Breast epithelium (tissue), 4 donors: ENCODE results near the gene BIRC6. TPM values are rescaled to one million over a fixed set of nuclear protein-coding genes. Genes with fewer than 3 reads are reported as not detected.
"Not testable (repeated sequence)": the region's sequence is repeated elsewhere in the genome, so short reads cannot be mapped to it uniquely, and the experiment has no call there.

Experiments
- DNase-seq, 2 donors: peaks; one replicate each; pipeline ENCODE4 v3.0.0-alpha.2; 2019; ENCODE audit warnings: low spot score in 2 of 2
- H3K27ac ChIP-seq, 2 donors: fragments of 200-600 bp; sonication (generic) in 1 of 2; one replicate each; pipeline ENCODE4 v1.5.1; 2016 to 2019; ENCODE audit warnings: mild to moderate bottlenecking in 1 of 2
- H3K27me3 ChIP-seq, 2 donors: fragments of 200-600 bp; sonication (generic) in 1 of 2; one replicate each; pipeline versions ENCODE4 v1.5.1 to v1.6.0; 2017 to 2019; ENCODE audit warnings: control low read depth in 1 of 2, mild to moderate bottlenecking in 1 of 2
- H3K36me3 ChIP-seq: fragments of 200-600 bp; one replicate; pipeline ENCODE4 v1.5.1; 2019
- H3K4me1 ChIP-seq, 2 donors: fragments of 200-600 bp; sonication (generic); one replicate each; pipeline ENCODE4 v1.5.1; 2016 to 2019; ENCODE audit warnings: control low read depth in 1 of 2
- H3K4me3 ChIP-seq, 3 donors: fragments of 200-600 bp; sonication (generic); 1 replicate in 2 of 3; 2 replicates in 1 of 3; pipeline ENCODE4 v1.5.1; 2016 to 2019; ENCODE audit warnings: mild to moderate bottlenecking in 3 of 3, moderate library complexity in 2 of 3
- H3K9me3 ChIP-seq, 2 donors: fragments of 200-600 bp; sonication (generic) in 1 of 2; one replicate each; pipeline ENCODE4 v1.5.1; 2016 to 2019; ENCODE audit warnings: control low read depth in 1 of 2
- POLR2A ChIP-seq: fragments of 450-650 bp; IDR thresholded peaks from one replicate; pipeline ENCODE4 v1.6.1; 2016; ENCODE audit warnings: antibody characterized with exemption, mild to moderate bottlenecking, moderate library complexity
- POLR2AphosphoS5 ChIP-seq, 3 donors: sonication (generic); formaldehyde crosslinking; IDR thresholded peaks; one replicate each; pipeline ENCODE4 v1.6.1; 2017; ENCODE audit warnings: antibody characterized with exemption in 3 of 3
- intact Hi-C: fragments of 100-400 bp; cut with DNase I; formaldehyde crosslinking; loops from one replicate; pipeline ENCODE4 v1.15.1; 2023; ENCODE audit warnings: low total_unique reads
- total RNA-seq, 3 donors: library from RNA; depleted of rRNA; stranded (reverse); fragments of >200 nt; gene quantifications; one replicate each; pipeline ENCODE4 v1.1.0, GENCODE V29; 2016
- TF ChIP-seq, protein P1 (sequence below), 3 donors: fragments of 450-650 bp; IDR thresholded peaks; one replicate each; pipeline ENCODE4 v1.5.1; 2016 to 2017; ENCODE audit warnings: antibody characterized with exemption in 3 of 3, mild to moderate bottlenecking in 3 of 3, moderate library complexity in 3 of 3

The BIRC6 gene, protein sequence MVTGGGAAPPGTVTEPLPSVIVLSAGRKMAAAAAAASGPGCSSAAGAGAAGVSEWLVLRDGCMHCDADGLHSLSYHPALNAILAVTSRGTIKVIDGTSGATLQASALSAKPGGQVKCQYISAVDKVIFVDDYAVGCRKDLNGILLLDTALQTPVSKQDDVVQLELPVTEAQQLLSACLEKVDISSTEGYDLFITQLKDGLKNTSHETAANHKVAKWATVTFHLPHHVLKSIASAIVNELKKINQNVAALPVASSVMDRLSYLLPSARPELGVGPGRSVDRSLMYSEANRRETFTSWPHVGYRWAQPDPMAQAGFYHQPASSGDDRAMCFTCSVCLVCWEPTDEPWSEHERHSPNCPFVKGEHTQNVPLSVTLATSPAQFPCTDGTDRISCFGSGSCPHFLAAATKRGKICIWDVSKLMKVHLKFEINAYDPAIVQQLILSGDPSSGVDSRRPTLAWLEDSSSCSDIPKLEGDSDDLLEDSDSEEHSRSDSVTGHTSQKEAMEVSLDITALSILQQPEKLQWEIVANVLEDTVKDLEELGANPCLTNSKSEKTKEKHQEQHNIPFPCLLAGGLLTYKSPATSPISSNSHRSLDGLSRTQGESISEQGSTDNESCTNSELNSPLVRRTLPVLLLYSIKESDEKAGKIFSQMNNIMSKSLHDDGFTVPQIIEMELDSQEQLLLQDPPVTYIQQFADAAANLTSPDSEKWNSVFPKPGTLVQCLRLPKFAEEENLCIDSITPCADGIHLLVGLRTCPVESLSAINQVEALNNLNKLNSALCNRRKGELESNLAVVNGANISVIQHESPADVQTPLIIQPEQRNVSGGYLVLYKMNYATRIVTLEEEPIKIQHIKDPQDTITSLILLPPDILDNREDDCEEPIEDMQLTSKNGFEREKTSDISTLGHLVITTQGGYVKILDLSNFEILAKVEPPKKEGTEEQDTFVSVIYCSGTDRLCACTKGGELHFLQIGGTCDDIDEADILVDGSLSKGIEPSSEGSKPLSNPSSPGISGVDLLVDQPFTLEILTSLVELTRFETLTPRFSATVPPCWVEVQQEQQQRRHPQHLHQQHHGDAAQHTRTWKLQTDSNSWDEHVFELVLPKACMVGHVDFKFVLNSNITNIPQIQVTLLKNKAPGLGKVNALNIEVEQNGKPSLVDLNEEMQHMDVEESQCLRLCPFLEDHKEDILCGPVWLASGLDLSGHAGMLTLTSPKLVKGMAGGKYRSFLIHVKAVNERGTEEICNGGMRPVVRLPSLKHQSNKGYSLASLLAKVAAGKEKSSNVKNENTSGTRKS (N-terminal part only)
- total RNA-seq = 100 to 1,000 TPM; 132 to 245 (median 152) TPM

DNA sequence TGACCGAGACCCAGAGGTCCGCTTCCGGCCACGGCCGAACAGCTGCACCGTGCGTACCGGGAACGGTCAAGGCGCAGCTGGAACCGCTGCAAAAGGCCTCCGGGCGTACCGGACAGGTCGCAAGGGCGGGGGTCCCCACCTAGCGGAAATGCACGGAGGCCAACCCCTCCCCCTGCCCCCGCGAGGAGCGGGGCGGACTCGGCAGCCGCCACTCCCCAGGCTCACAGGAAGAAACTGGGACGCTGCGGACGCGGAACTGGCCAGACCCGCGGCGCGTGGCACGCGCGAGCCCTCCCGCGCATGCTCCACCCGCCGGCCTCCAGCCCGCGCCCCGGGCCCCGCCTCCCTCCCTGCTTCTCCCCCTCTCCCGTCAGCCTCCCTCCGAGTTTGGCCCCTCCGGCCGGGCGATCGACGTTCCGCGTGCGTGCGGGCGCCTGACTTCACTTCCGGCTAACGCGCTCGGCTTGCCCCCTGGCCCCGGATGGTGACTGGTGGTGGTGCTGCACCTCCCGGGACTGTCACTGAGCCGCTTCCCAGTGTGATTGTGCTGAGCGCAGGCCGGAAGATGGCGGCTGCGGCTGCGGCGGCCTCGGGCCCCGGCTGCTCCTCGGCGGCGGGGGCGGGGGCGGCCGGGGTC is at the start of gene BIRC6:
Gene BIRC6, plus strand, starts transcription at position 343 of the 637 bp plus-strand sequence. Its CDS starts 139 bp downstream, at position 482.
- Histone ChIP-seq H3K27ac (peak within 1 kb of the TSS; percentile 97), H3K9me3 (no peaks in the 10 kb centered on the region), H3K36me3 (no peaks in the 10 kb centered on the region), H3K4me1 (peaks cover 0 to 10% of the 10 kb centered on the region in 2 donors), H3K27me3 (no peaks in the 10 kb centered on the region), H3K4me3 (peak within 1 kb of the TSS; percentile 87 to 97 (median 95))
- peak; percentile 96 to 97 for DNase-seq
- TF ChIP-seq POLR2A = peak; percentile 25
- peak; percentile 51 to 75 (median 74) for TF ChIP-seq POLR2AphosphoS5 (IDR thresholded peaks at IDR 0.05)
- TF ChIP-seq, protein P1, sequence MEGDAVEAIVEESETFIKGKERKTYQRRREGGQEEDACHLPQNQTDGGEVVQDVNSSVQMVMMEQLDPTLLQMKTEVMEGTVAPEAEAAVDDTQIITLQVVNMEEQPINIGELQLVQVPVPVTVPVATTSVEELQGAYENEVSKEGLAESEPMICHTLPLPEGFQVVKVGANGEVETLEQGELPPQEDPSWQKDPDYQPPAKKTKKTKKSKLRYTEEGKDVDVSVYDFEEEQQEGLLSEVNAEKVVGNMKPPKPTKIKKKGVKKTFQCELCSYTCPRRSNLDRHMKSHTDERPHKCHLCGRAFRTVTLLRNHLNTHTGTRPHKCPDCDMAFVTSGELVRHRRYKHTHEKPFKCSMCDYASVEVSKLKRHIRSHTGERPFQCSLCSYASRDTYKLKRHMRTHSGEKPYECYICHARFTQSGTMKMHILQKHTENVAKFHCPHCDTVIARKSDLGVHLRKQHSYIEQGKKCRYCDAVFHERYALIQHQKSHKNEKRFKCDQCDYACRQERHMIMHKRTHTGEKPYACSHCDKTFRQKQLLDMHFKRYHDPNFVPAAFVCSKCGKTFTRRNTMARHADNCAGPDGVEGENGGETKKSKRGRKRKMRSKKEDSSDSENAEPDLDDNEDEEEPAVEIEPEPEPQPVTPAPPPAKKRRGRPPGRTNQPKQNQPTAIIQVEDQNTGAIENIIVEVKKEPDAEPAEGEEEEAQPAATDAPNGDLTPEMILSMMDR (IDR thresholded peaks at IDR 0.05) = no peak
- intact Hi-C loops = no loop called here

DNA sequence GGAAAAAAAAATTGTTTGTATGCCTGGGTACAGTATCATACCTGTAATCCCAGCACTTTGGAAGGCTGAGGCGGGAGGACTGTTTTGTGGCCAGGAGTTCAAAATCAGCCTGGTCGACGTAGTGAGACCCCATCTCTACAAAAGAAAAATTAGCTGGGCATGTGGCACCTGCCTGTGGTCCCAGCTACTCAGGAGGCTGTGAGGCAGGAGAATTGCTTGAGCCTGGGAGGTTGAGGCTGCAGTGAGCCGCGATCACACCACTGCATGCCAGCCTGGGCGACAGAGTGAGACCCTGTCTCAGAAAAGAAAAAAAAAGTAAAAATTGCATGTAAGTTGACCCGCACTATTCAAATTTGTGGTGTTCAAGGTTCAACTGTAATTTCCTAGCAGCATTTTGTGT is 46.2 kb upstream of the BIRC6 start:
- no peaks in the 10 kb centered on the region for H3K36me3 ChIP-seq
- no peak overlapping the region for H3K27ac ChIP-seq
- no peaks in the 10 kb centered on the region for H3K27me3 ChIP-seq
- H3K4me1 ChIP-seq = no peaks in the 10 kb centered on the region
- no peak overlapping the region for H3K4me3 ChIP-seq
- H3K9me3 ChIP-seq = no peaks in the 10 kb centered on the region
- no peak for DNase-seq
- TF ChIP-seq POLR2A = no peak
- TF ChIP-seq, protein P1 (IDR thresholded peaks at IDR 0.05) = no peak
- TF ChIP-seq POLR2AphosphoS5 (IDR thresholded peaks at IDR 0.05) = no peak
- intact Hi-C loops = no loop called here

DNA sequence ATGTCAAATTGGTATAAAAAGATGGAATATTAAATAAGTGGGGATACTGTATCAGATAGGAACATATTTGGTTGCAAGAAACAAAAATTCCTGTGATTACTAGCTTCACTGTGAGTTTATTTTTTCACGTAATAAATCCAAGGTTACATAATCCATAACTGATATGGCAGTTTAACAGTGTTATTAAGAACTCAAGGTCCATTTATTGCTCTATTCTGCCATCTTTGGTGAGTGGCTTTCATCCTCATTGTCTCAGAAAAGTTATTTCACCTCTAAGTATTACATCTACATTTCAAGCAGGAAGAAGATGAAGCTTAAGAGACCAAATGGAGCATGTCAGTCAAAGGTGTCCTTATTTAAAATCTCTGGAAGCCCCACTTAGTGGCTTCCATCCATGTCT is 41.9 kb upstream of the BIRC6 start:
- no peak for TF ChIP-seq POLR2AphosphoS5 (IDR thresholded peaks at IDR 0.05)
- Histone ChIP-seq H3K27me3 (no peaks in the 10 kb centered on the region), H3K27ac (no peak overlapping the region), H3K4me3 (no peak overlapping the region), H3K36me3 (no peaks in the 10 kb centered on the region), H3K9me3 (no peaks in the 10 kb centered on the region), H3K4me1 (no peaks in the 10 kb centered on the region)
- no peak for DNase-seq
- intact Hi-C loops = no loop called here

DNA sequence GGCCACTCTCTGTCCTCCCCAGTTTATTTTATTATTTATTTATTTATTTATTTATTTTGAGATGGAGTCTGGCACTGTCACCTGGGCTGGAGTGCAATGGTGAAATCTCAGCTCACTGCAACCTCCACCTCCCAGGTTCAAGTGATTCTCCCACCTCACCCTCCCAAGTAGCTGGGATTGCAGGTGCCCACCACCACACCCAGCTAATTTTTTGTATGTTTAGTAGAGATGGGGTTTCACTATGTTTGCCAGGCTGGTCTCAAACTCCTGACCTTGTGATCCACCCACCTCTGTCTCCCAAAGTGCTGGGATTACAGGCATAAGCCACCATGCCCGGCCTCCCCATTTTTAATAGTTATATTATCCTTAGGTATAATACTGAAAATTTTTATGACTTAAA is 28.1 kb upstream of the BIRC6 start:
- H3K36me3 ChIP-seq, H3K27me3 ChIP-seq, H3K4me1 ChIP-seq, H3K27ac ChIP-seq, H3K4me3 ChIP-seq, DNase-seq, H3K9me3 ChIP-seq, intact Hi-C loops: not testable (repeated sequence)

DNA sequence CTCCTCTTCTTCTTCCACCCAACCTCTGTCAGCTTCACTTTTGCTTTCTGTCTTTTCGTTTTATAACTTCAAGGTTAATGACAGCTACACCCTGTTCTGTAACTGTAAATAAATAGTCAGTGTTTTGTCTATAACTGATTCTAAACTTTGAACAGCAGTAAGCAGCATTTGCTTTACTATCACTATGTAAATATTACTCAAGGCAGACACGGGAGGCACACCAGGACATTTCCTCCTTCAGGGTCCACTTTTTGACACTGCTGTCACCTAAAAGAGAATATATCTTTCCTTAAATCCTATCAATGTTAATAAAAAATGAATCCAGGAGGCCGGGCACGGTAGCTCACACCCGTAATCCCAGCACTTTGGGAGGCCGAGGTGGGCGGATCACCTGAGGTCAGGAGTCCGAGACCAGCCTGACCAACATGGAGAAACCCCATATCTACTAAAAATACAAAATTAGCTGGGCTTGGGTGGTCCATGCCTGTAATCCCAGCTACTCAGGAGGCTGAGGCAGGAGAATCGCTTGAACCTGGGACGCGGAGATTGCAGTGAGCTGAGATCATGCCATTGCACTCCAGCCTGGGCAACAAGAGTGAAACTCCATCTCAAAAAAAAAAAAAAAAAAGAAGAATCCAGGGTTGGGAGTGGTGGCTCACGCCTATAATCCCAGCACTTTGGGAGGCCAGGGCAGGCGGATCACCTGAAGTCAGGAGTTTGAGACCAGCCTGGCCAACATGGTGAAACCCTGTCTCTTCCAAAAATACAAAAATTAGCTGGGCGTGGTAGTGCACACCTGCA is 27.4 kb upstream of the BIRC6 start:
- DNase-seq, H3K4me3 ChIP-seq, H3K27me3 ChIP-seq, H3K4me1 ChIP-seq, H3K36me3 ChIP-seq, intact Hi-C loops, H3K9me3 ChIP-seq, H3K27ac ChIP-seq: not testable (repeated sequence)
